GM23338 (cell line): ENCODE data around the gene SARM1. TPM values are rescaled to one million over a fixed set of nuclear protein-coding genes. Genes with fewer than 3 reads are reported as not detected.

Source experiments
- ATAC-seq: fragments of 200-7000 bp; cut with Tn5 transposase; 3 replicates; pipeline ENCODE4 v1.9.1; 2020
- DNase-seq: peaks from one replicate; pipeline ENCODE4 v3.0.0-alpha.2; 2015; ENCODE audit warnings: low spot score
- H2AFZ ChIP-seq: fragments of 200-600 bp; sonication (generic); 2 replicates; pipeline ENCODE4 v1.8.0; 2016; ENCODE audit warnings: antibody characterized with exemption, mild to moderate bottlenecking, moderate library complexity
- H3F3A ChIP-seq: fragments of 200-600 bp; sonication (generic); replicated peaks from 2 replicates; pipeline ENCODE4 v1.8.0; 2017; ENCODE audit warnings: antibody characterized with exemption, mixed run types, low read depth
- H3K27ac ChIP-seq: fragments of 200-600 bp; sonication (generic); 2 replicates; pipeline ENCODE4 v1.6.1; 2016; ENCODE audit warnings: low read depth
- H3K27me3 ChIP-seq: fragments of 200-600 bp; sonication (generic); 2 replicates; pipeline ENCODE4 v1.8.0; 2016; ENCODE audit warnings: mild to moderate bottlenecking, mixed run types, moderate library complexity; ENCODE audit not compliant: insufficient read depth
- H3K36me3 ChIP-seq: fragments of 200-600 bp; sonication (generic); 2 replicates; pipeline ENCODE4 v1.8.0; 2016; ENCODE audit warnings: mild to moderate bottlenecking; ENCODE audit not compliant: insufficient read depth
- H3K4me1 ChIP-seq: fragments of 200-600 bp; sonication (generic); 2 replicates; pipeline ENCODE4 v1.8.0; 2016; ENCODE audit warnings: mild to moderate bottlenecking, moderate library complexity; ENCODE audit not compliant: insufficient read depth
- H3K4me2 ChIP-seq: fragments of 200-600 bp; sonication (generic); 2 replicates; pipeline ENCODE4 v1.7.1; 2017; ENCODE audit warnings: mixed run types
- H3K4me3 ChIP-seq: fragments of 200-600 bp; sonication (generic); 2 replicates; pipeline ENCODE4 v1.6.1; 2016; ENCODE audit warnings: mixed run types
- H3K79me2 ChIP-seq: fragments of 200-600 bp; sonication (generic); replicated peaks from 2 replicates; pipeline ENCODE4 v1.8.0; 2017; ENCODE audit warnings: mild to moderate bottlenecking; ENCODE audit not compliant: insufficient read depth
- H3K9me2 ChIP-seq: fragments of 200-600 bp; sonication (generic); 2 replicates; pipeline ENCODE4 v1.8.0; 2017; ENCODE audit not compliant: insufficient read depth
- H4K20me1 ChIP-seq: fragments of 200-600 bp; sonication (generic); replicated peaks from 2 replicates; pipeline ENCODE4 v1.8.0; 2017; ENCODE audit warnings: mild to moderate bottlenecking; ENCODE audit not compliant: insufficient read depth
- H3K27ac Mint-ChIP-seq: 2 replicates; pipeline ENCODE4 v1.8.0; 2020; ENCODE audit warnings: inconsistent platforms, mild to moderate bottlenecking, moderate library complexity, mixed read lengths
- H3K27me3 Mint-ChIP-seq: 3 replicates; pipeline ENCODE4 v1.8.0; 2022; ENCODE audit warnings: low read depth, mild to moderate bottlenecking, moderate library complexity, mixed read lengths, inconsistent platforms; ENCODE audit not compliant: insufficient read depth, poor library complexity
- H3K36me3 Mint-ChIP-seq: 3 replicates; pipeline ENCODE4 v1.8.0; 2021; ENCODE audit warnings: low read depth, mild to moderate bottlenecking, inconsistent platforms, moderate library complexity, mixed read lengths
- H3K4me1 Mint-ChIP-seq: 3 replicates; pipeline ENCODE4 v1.8.0; 2020; ENCODE audit warnings: mild to moderate bottlenecking, inconsistent platforms, mixed read lengths
- H3K4me3 Mint-ChIP-seq: 3 replicates; pipeline ENCODE4 v1.8.0; 2021; ENCODE audit warnings: moderate library complexity, mild to moderate bottlenecking, inconsistent platforms, mixed read lengths
- H3K9me3 Mint-ChIP-seq: 3 replicates; pipeline ENCODE4 v1.8.0; 2020; ENCODE audit warnings: moderate library complexity, mild to moderate bottlenecking, inconsistent platforms, mixed read lengths
- CREB1 ChIP-seq: fragments of 250-450 bp; sonication (Bioruptor Pico); IDR thresholded peaks from 2 replicates; pipeline ENCODE4 v1.5.0; 2020; ENCODE audit warnings: low read depth, mild to moderate bottlenecking, moderate library complexity
- EZH2 ChIP-seq: fragments of 200-600 bp; sonication (generic); IDR thresholded peaks from one replicate; pipeline ENCODE4 v1.8.0; 2017; ENCODE audit warnings: antibody characterized with exemption, mild to moderate bottlenecking, low read depth; ENCODE audit not compliant: unreplicated experiment
- JUNB ChIP-seq: IDR thresholded peaks from one replicate; pipeline ENCODE4 v1.6.1; 2016; ENCODE audit warnings: antibody characterized with exemption; ENCODE audit not compliant: unreplicated experiment
- NANOG ChIP-seq: IDR thresholded peaks from 2 replicates; pipeline ENCODE4 v1.6.1; 2016; ENCODE audit warnings: antibody characterized with exemption, borderline replicate concordance
- REST ChIP-seq: IDR thresholded peaks from one replicate; pipeline ENCODE4 v1.6.1; 2018; ENCODE audit warnings: antibody characterized with exemption; ENCODE audit not compliant: unreplicated experiment
- STAT1 ChIP-seq: IDR thresholded peaks from one replicate; pipeline ENCODE4 v1.6.1; 2016; ENCODE audit warnings: antibody characterized with exemption; ENCODE audit not compliant: unreplicated experiment
- ZNF462 ChIP-seq: fragments of 250-450 bp; sonication (Bioruptor Pico); IDR thresholded peaks from 2 replicates; pipeline ENCODE4 v1.5.0; 2020; ENCODE audit warnings: mild to moderate bottlenecking, moderate library complexity
- polyA plus RNA-seq: library from polyadenylated mRNA; unstranded; fragments of >200 nt; fragmentation: Nextera tagmentation; extraction: Ambion mirVana; gene quantifications from 2 replicates; pipeline ENCODE4 v1.2.1, GENCODE V29; 2016
- total RNA-seq: library from RNA; depleted of rRNA; stranded (reverse); fragments of >200 nt; shearing (Covaris generic); gene quantifications from 2 replicates; pipeline ENCODE4 v1.2.3, GENCODE V29; 2014

SARM1 gene
- total and polyA plus RNA-seq, 2 experiments from 2014 or later, result 0.89 to 15.3 TPM

- no peak for TF ChIP-seq STAT1
- no peak for TF ChIP-seq JUNB
- TF ChIP-seq REST, result no peak
- TF ChIP-seq CREB1 (CRISPR knock-in tag), result no peak
- TF ChIP-seq ZNF462, result no peak
- no peak for TF ChIP-seq NANOG
- TF ChIP-seq EZH2, result no peak
- H3K36me3 Mint-ChIP-seq, result no peaks in the 10 kb centered on the region
- H3K4me3 Mint-ChIP-seq, result no peak overlapping the region
- H4K20me1 ChIP-seq, result peaks cover 10% of the 10 kb centered on the region; the same call in 1 of the 2 replicates
- H3K27me3 Mint-ChIP-seq, result peaks cover 33% of the 10 kb centered on the region
- DNase-seq (no peak), ATAC-seq (no peak)
- no peaks in the 10 kb centered on the region for H3K79me2 ChIP-seq
- no peaks in the 10 kb centered on the region; the same call in 1 of the 2 replicates for H3F3A ChIP-seq
- H3K9me2 ChIP-seq, result no peaks in the 10 kb centered on the region
- peaks cover 18% of the 10 kb centered on the region for H3K27me3 ChIP-seq
- no peak overlapping the region for H3K4me3 ChIP-seq
- H3K36me3 ChIP-seq, result no peaks in the 10 kb centered on the region
- H3K4me2 ChIP-seq, result no peak overlapping the region
- H3K9me3 Mint-ChIP-seq, result no peaks in the 10 kb centered on the region
- H3K4me1 Mint-ChIP-seq, result peaks cover 21% of the 10 kb centered on the region
- no peak overlapping the region for H3K27ac Mint-ChIP-seq
- no peak overlapping the region for H3K27ac ChIP-seq
- H3K4me1 ChIP-seq, result peaks cover 9% of the 10 kb centered on the region; the same call in 1 of the 2 replicates
- H2AFZ ChIP-seq, result no peak overlapping the region
Observed at GRCh38 chr17:28368915-28369683, 2.4 kb upstream of the SARM1 start.
